T-helper 2 cell treated with Interferon-gamma antibody and Interleukin-4, amounts not matched to agents 5 μg/mL and 100 μg/mL, for 36 hours (primary cell): ENCODE data around the gene C9orf85.

Experiments
- DNase-seq: peaks from one replicate; pipeline ENCODE4 v3.0.0; 2021; ENCODE audit warnings: low spot score
- H3K27ac Mint-ChIP-seq: one replicate; pipeline ENCODE4 v1.8.0; 2021; ENCODE audit warnings: mild to moderate bottlenecking, mixed read lengths
- H3K27me3 Mint-ChIP-seq: one replicate; pipeline ENCODE4 v1.8.0; 2021; ENCODE audit warnings: low read depth, mixed read lengths
- H3K36me3 Mint-ChIP-seq: one replicate; pipeline ENCODE4 v1.8.0; 2021; ENCODE audit warnings: low read depth, mixed read lengths
- H3K4me1 Mint-ChIP-seq: one replicate; pipeline ENCODE4 v1.8.0; 2021; ENCODE audit warnings: low read depth, mixed read lengths
- H3K4me3 Mint-ChIP-seq: one replicate; pipeline ENCODE4 v1.8.0; 2022; ENCODE audit warnings: mild to moderate bottlenecking, moderate library complexity, mixed read lengths
- H3K9me3 Mint-ChIP-seq: one replicate; pipeline ENCODE4 v1.8.0; 2021; ENCODE audit warnings: mixed read lengths

C9orf85 gene

GRCh38 chr9:71911061-71911907 is at the start of gene C9orf85, which contains the start of gene ABHD17B:
C9orf85 (plus strand) TSS chr9:71911639; CDS start chr9:71911735, 96 bp downstream.
ABHD17B (minus strand) TSS chr9:71911193; CDS start chr9:71875080, 36,113 bp downstream.
- Mint-ChIP-seq H3K9me3 (no peaks in the 10 kb centered on the region), H3K4me3 (peak within 1 kb of the TSS; percentile 100), H3K27ac (peak within 1 kb of the TSS; percentile 98), H3K4me1 (peaks cover 54% of the 10 kb centered on the region), H3K36me3 (peaks cover 16% of the 10 kb centered on the region), H3K27me3 (no peaks in the 10 kb centered on the region)
- DNase-seq: peak; percentile 99

GRCh38 chr9:71863631-71864030 is 47.8 kb upstream of the C9orf85 start:
- no peak for DNase-seq
- Mint-ChIP-seq H3K27ac (no peak overlapping the region), H3K36me3 (peaks cover 65% of the 10 kb centered on the region), H3K27me3 (no peaks in the 10 kb centered on the region), H3K4me1 (peaks cover 4% of the 10 kb centered on the region), H3K4me3 (no peak overlapping the region), H3K9me3 (peaks cover 22% of the 10 kb centered on the region)

GRCh38 chr9:71875345-71875744 is 36.1 kb upstream of the C9orf85 start:
- Mint-ChIP-seq H3K36me3 (peaks cover 54% of the 10 kb centered on the region), H3K4me1 (peaks cover 10% of the 10 kb centered on the region), H3K9me3 (peaks cover 32% of the 10 kb centered on the region), H3K27ac (no peak overlapping the region), H3K4me3 (no peak overlapping the region), H3K27me3 (no peaks in the 10 kb centered on the region)
- no peak for DNase-seq

GRCh38 chr9:71876106-71876505 is 35.3 kb upstream of the C9orf85 start:
- Mint-ChIP-seq H3K36me3 (peaks cover 56% of the 10 kb centered on the region), H3K4me3 (no peak overlapping the region), H3K4me1 (peaks cover 10% of the 10 kb centered on the region)

GRCh38 chr9:71876829-71877228 is 34.6 kb upstream of the C9orf85 start:
- no peak for DNase-seq
- H3K36me3 Mint-ChIP-seq: peaks cover 57% of the 10 kb centered on the region
- H3K27me3 Mint-ChIP-seq: no peaks in the 10 kb centered on the region
- H3K4me3 Mint-ChIP-seq: no peak overlapping the region
- H3K9me3 Mint-ChIP-seq: peaks cover 43% of the 10 kb centered on the region
- peaks cover 10% of the 10 kb centered on the region for H3K4me1 Mint-ChIP-seq
- H3K27ac Mint-ChIP-seq: no peak overlapping the region

More at GRCh38 chr9:71876106-71876505, 35.3 kb upstream of the C9orf85 start:
- no peak for DNase-seq
- Mint-ChIP-seq H3K9me3 (peaks cover 37% of the 10 kb centered on the region), H3K27ac (no peak overlapping the region), H3K27me3 (no peaks in the 10 kb centered on the region)

- no peak for DNase-seq
- Mint-ChIP-seq H3K27me3 (no peaks in the 10 kb centered on the region), H3K4me3 (no peak overlapping the region), H3K4me1 (peaks cover 12% of the 10 kb centered on the region), H3K27ac (no peak overlapping the region), H3K9me3 (peaks cover 51% of the 10 kb centered on the region), H3K36me3 (peaks cover 67% of the 10 kb centered on the region)
Measured at GRCh38 chr9:71878327-71879274, 32.8 kb upstream of the C9orf85 start.

GRCh38 chr9:71879644-71880174 is 31.7 kb upstream of the C9orf85 start:
- peaks cover 62% of the 10 kb centered on the region for H3K9me3 Mint-ChIP-seq
- H3K36me3 Mint-ChIP-seq: peaks cover 73% of the 10 kb centered on the region

GRCh38 chr9:71884005-71884404 is 27.4 kb upstream of the C9orf85 start:
- Mint-ChIP-seq H3K4me3 (no peak overlapping the region), H3K9me3 (peaks cover 49% of the 10 kb centered on the region), H3K36me3 (peaks cover 68% of the 10 kb centered on the region), H3K27me3 (no peaks in the 10 kb centered on the region), H3K27ac (peak overlapping the region; percentile 15), H3K4me1 (peaks cover 27% of the 10 kb centered on the region)
- DNase-seq: no peak

More at GRCh38 chr9:71879644-71880174, 31.7 kb upstream of the C9orf85 start:
- H3K4me1 Mint-ChIP-seq: peaks cover 12% of the 10 kb centered on the region
- no peak overlapping the region for H3K4me3 Mint-ChIP-seq
- DNase-seq: no peak
- H3K27ac Mint-ChIP-seq: no peak overlapping the region
- no peaks in the 10 kb centered on the region for H3K27me3 Mint-ChIP-seq

- DNase-seq: no peak
- Mint-ChIP-seq H3K4me3 (peak overlapping the region; percentile 34), H3K9me3 (peaks cover 38% of the 10 kb centered on the region), H3K27ac (peak overlapping the region; percentile 60), H3K36me3 (peaks cover 62% of the 10 kb centered on the region), H3K4me1 (peaks cover 32% of the 10 kb centered on the region), H3K27me3 (no peaks in the 10 kb centered on the region)
Measured at GRCh38 chr9:71885467-71885866, 26.0 kb upstream of the C9orf85 start.

- H3K4me1 Mint-ChIP-seq: peaks cover 32% of the 10 kb centered on the region
- H3K27me3 Mint-ChIP-seq: no peaks in the 10 kb centered on the region
- H3K36me3 Mint-ChIP-seq: peaks cover 57% of the 10 kb centered on the region
- H3K27ac Mint-ChIP-seq: peak overlapping the region; percentile 68
- peak overlapping the region; percentile 21 for H3K4me3 Mint-ChIP-seq
- H3K9me3 Mint-ChIP-seq: peaks cover 34% of the 10 kb centered on the region
- no peak for DNase-seq
Measured at GRCh38 chr9:71886015-71886414, 25.4 kb upstream of the C9orf85 start.

- Mint-ChIP-seq H3K36me3 (peaks cover 55% of the 10 kb centered on the region), H3K27ac (peak overlapping the region; percentile 68)
Measured at GRCh38 chr9:71886541-71886940, 24.9 kb upstream of the C9orf85 start.

GRCh38 chr9:71887362-71887761 is 24.1 kb upstream of the C9orf85 start:
- no peaks in the 10 kb centered on the region for H3K27me3 Mint-ChIP-seq
- H3K9me3 Mint-ChIP-seq: peaks cover 25% of the 10 kb centered on the region
- H3K27ac Mint-ChIP-seq: peak overlapping the region; percentile 41
- DNase-seq: no peak
- peaks cover 48% of the 10 kb centered on the region for H3K36me3 Mint-ChIP-seq
- peaks cover 36% of the 10 kb centered on the region for H3K4me1 Mint-ChIP-seq
- H3K4me3 Mint-ChIP-seq: peak overlapping the region; percentile 28

More at GRCh38 chr9:71886541-71886940, 24.9 kb upstream of the C9orf85 start:
- H3K4me3 Mint-ChIP-seq: peak overlapping the region; percentile 21
- peaks cover 29% of the 10 kb centered on the region for H3K9me3 Mint-ChIP-seq
- DNase-seq: no peak
- peaks cover 35% of the 10 kb centered on the region for H3K4me1 Mint-ChIP-seq
- no peaks in the 10 kb centered on the region for H3K27me3 Mint-ChIP-seq

- H3K36me3 Mint-ChIP-seq: peaks cover 37% of the 10 kb centered on the region
- DNase-seq: no peak
- peaks cover 10% of the 10 kb centered on the region for H3K9me3 Mint-ChIP-seq
- H3K27ac Mint-ChIP-seq: no peak overlapping the region
- no peak overlapping the region for H3K4me3 Mint-ChIP-seq
- no peaks in the 10 kb centered on the region for H3K27me3 Mint-ChIP-seq
- peaks cover 42% of the 10 kb centered on the region for H3K4me1 Mint-ChIP-seq
Measured at GRCh38 chr9:71890042-71890679, 21.3 kb upstream of the C9orf85 start.
